ENCODE measurements around the gene IL22RA2.

DNA sequence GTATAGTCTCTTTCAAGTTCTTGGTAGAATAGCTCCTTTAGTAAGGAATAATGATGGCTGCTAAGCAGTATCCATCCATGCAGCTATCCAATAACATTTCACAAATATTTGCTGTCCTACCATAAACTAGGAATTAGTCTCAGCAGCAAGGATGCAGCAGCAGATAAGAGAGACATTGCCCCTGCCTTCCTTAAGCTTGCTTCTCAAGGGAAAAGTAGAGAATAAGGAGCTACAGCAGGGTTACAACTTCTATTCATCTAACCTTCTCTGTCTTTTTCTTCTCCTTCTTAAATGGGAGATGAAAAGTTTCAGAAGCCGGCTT lies 2.4 kb downstream of the IL22RA2 start:
- TF ChIP-seq, protein P1, sequence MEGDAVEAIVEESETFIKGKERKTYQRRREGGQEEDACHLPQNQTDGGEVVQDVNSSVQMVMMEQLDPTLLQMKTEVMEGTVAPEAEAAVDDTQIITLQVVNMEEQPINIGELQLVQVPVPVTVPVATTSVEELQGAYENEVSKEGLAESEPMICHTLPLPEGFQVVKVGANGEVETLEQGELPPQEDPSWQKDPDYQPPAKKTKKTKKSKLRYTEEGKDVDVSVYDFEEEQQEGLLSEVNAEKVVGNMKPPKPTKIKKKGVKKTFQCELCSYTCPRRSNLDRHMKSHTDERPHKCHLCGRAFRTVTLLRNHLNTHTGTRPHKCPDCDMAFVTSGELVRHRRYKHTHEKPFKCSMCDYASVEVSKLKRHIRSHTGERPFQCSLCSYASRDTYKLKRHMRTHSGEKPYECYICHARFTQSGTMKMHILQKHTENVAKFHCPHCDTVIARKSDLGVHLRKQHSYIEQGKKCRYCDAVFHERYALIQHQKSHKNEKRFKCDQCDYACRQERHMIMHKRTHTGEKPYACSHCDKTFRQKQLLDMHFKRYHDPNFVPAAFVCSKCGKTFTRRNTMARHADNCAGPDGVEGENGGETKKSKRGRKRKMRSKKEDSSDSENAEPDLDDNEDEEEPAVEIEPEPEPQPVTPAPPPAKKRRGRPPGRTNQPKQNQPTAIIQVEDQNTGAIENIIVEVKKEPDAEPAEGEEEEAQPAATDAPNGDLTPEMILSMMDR (IDR thresholded peaks at IDR 0.05; ENCODE audit: insufficient read depth, low read depth, low read length) = no peak
- no peak for TF ChIP-seq EZH2 (IDR thresholded peaks at IDR 0.05; ENCODE audit: insufficient read depth, low read length)

All from astrocyte (in vitro differentiated cells and primary cell).